Measurements from ENCODE around the gene MMP25.
"Not testable (repeated sequence)": the region's sequence is repeated elsewhere in the genome, so short reads cannot be mapped to it uniquely, and the experiment has no call there.

The MMP25 gene

DNA sequence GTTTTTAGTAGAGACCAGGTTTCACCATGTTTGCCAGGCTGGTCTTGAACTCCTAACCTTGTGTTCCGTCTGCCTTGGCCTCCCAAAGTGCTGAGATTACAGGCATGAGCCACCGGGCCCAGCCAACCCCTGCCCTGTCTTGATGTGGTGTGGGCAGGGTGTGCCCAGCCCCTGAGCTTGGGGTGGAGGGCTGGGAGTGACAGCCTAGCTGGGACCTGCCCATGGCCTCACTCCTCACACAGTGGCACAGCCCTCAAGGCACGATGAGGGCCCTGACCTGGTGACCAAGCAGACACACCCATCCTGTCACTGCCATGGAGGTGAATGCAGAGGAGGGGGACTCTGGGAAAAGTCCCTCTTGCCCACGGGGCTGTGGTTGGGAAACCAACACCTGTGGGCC lies 22.1 kb downstream of the MMP25 start:
- Histone ChIP-seq H3K36me3 (ENCODE audit: control insufficient read depth, insufficient read depth, low read length) (no peaks in the 10 kb centered on the region), H3K9me3 (ENCODE audit: control insufficient read depth, low read length) (no peaks in the 10 kb centered on the region), H3K4me1 (ENCODE audit: control insufficient read depth, insufficient read depth, low read length, poor library complexity, severe bottlenecking) (no peaks in the 10 kb centered on the region), H3K4me3 (ENCODE audit: extremely low read depth, insufficient read depth, low read length, poor library complexity, severe bottlenecking) (no peak overlapping the region), H3K27ac (ENCODE audit: low read depth, low read length, severe bottlenecking) (no peak overlapping the region)
- WGBS, 2 experiments (ENCODE audit: insufficient coverage in 2 of 2), result 83 to 100% methylated on average over 1 of the region's 4 CpGs

DNA sequence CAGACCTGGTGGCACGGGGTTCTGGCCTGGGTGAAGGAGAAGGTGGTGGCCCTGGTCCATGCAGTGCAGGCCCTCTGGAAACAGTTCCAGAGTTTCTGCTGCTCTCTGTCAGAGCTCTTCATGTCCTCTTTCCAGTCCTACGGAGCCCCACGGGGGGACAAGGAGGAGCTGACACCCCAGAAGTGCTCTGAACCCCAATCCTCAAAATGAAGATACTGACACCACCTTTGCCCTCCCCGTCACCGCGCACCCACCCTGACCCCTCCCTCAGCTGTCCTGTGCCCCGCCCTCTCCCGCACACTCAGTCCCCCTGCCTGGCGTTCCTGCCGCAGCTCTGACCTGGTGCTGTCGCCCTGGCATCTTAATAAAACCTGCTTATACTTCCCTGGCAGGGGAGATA lies 22.8 kb downstream of the MMP25 start:
- not testable (repeated sequence) for H3K4me3 ChIP-seq (ENCODE audit: extremely low read depth, insufficient read depth, low read length, poor library complexity, severe bottlenecking); H3K9me3 ChIP-seq (ENCODE audit: control insufficient read depth, low read length); H3K36me3 ChIP-seq (ENCODE audit: control insufficient read depth, insufficient read depth, low read length); H3K27ac ChIP-seq (ENCODE audit: low read depth, low read length, severe bottlenecking); H3K4me1 ChIP-seq (ENCODE audit: control insufficient read depth, insufficient read depth, low read length, poor library complexity, severe bottlenecking)
- WGBS, 2 experiments (ENCODE audit: insufficient coverage in 2 of 2), result 95 to 100% methylated on average over 8 to 9 of the region's 11 CpGs

DNA sequence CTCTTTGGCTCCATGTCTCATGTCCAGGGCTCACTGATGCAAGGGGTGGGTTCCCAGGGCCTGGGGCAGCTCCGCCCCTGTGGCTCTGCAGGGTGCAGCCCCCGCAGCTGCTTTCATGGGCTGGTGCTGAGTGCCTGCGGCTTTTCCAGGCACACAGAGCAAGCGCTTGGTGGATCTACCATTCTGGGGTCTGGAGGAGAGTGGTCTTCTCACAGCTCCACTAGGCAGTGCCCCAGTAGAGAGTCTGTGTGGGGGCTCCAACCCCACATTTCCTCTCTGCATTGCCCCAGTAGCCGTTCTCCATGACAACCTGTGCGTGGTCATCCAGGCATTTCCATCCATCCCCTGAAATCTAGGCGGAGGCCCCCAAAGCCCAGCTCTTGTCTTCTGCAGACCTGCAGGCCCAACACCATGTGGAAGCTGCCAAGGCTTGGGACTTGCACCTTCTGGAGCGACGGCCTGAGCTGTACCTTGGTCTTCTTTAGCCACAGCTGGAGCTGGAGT lies 24.3 kb downstream of the MMP25 start:
- Histone ChIP-seq H3K4me1 (ENCODE audit: control insufficient read depth, insufficient read depth, low read length, poor library complexity, severe bottlenecking) (no peaks in the 10 kb centered on the region), H3K27ac (ENCODE audit: low read depth, low read length, severe bottlenecking) (no peak overlapping the region), H3K36me3 (ENCODE audit: control insufficient read depth, insufficient read depth, low read length) (no peaks in the 10 kb centered on the region), H3K9me3 (ENCODE audit: control insufficient read depth, low read length) (no peaks in the 10 kb centered on the region), H3K4me3 (ENCODE audit: extremely low read depth, insufficient read depth, low read length, poor library complexity, severe bottlenecking) (no peak overlapping the region)
- 84 to 100% methylated on average over 5 to 8 of the region's 9 CpGs for WGBS, 2 experiments (ENCODE audit: insufficient coverage in 2 of 2)

DNA sequence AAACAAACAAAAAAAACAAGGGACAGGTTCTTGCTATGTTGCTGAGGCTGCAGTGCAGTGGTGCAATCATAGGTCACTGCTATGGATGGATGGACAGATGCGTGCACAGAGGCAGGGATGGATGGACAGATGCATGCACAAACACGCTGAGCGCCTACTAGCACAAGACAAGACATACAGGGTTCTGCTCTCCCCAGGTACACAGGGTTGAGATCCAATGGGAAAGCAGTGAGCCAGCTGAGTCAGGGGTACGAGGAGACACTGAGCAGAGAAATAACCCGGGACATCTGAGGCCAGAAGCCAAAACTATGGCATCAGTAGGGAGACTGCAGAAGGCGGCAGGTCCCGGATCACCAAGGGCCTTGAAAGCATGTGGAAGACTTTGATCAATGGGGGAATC lies 25.3 kb downstream of the MMP25 start:
- H3K4me3 ChIP-seq (ENCODE audit: extremely low read depth, insufficient read depth, low read length, poor library complexity, severe bottlenecking), result no peak overlapping the region
- H3K36me3 ChIP-seq (ENCODE audit: control insufficient read depth, insufficient read depth, low read length), result no peaks in the 10 kb centered on the region
- H3K4me1 ChIP-seq (ENCODE audit: control insufficient read depth, insufficient read depth, low read length, poor library complexity, severe bottlenecking), result no peaks in the 10 kb centered on the region
- WGBS, 2 experiments (ENCODE audit: insufficient coverage in 2 of 2), result 96 to 98% methylated on average over 7 of the region's 7 CpGs
- H3K9me3 ChIP-seq (ENCODE audit: control insufficient read depth, low read length), result no peaks in the 10 kb centered on the region
- H3K27ac ChIP-seq (ENCODE audit: low read depth, low read length, severe bottlenecking), result no peak overlapping the region

DNA sequence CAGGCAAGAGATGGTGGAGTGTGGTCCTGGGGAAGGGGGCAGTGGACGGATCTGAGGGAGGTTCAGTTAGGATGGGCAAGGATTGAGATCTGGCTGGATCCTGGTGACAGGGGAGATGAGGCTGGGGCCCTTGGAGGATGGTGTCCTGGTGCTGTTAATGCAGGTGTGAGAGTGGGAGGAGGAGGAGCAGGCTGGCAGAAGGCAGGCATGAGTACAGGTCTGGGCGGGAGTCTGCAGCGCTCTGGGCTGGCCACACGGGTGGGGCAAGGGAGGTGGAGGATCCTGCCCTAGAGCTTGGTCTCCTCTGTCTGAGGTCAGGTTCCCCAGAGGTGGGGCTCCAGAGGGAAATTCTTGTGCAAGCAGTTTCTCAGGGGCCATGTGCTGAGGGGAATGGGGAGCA lies 25.8 kb downstream of the MMP25 start:
- not testable (repeated sequence) for H3K27ac ChIP-seq (ENCODE audit: low read depth, low read length, severe bottlenecking); H3K36me3 ChIP-seq (ENCODE audit: control insufficient read depth, insufficient read depth, low read length); H3K4me1 ChIP-seq (ENCODE audit: control insufficient read depth, insufficient read depth, low read length, poor library complexity, severe bottlenecking); H3K9me3 ChIP-seq (ENCODE audit: control insufficient read depth, low read length); H3K4me3 ChIP-seq (ENCODE audit: extremely low read depth, insufficient read depth, low read length, poor library complexity, severe bottlenecking)
- WGBS, 2 experiments (ENCODE audit: insufficient coverage in 2 of 2), result 88% methylated on average over 3 of the region's 4 CpGs; no CpG with 5 or more reads in 1 of the 2 experiments

DNA sequence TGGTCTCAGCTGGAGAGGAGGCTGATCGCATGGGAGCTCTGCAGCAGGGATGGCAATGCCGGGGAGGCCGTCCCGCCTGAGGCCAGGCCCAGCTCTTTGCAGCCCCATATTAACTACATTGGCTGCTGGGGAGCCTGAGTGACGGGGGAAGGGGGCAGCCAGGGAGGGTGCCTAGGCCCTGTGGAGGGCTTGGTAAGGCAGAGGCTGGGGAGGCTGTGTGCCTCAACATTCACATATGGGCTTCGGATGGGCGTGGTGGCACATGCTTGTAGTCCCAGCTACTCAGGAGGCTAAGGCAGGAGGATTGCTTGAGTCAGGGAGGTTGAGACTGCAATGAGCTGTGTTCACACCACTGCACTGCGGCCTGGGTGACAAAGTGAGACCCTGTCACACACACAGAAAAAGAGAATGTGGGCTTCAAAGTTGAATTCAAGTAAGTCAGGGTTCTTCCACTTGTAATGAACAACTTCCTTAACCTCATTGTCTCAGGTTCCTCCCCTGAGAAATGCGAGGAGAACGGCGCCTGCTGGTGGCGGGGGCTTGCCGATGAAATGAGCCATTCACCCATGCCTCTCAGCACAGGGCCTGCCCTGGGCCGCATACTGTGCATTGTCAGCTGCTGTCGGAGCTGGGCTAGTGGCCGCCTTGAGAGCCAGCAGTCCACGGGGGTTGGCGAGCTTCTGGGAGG lies 26.4 kb downstream of the MMP25 start:
- 67 to 68% methylated on average over 1 to 3 of the region's 18 CpGs for WGBS, 2 experiments (ENCODE audit: insufficient coverage in 2 of 2)
- H3K36me3 ChIP-seq (ENCODE audit: control insufficient read depth, insufficient read depth, low read length); H3K27ac ChIP-seq (ENCODE audit: low read depth, low read length, severe bottlenecking); H3K9me3 ChIP-seq (ENCODE audit: control insufficient read depth, low read length); H3K4me1 ChIP-seq (ENCODE audit: control insufficient read depth, insufficient read depth, low read length, poor library complexity, severe bottlenecking); H3K4me3 ChIP-seq (ENCODE audit: extremely low read depth, insufficient read depth, low read length, poor library complexity, severe bottlenecking): not testable (repeated sequence)

DNA sequence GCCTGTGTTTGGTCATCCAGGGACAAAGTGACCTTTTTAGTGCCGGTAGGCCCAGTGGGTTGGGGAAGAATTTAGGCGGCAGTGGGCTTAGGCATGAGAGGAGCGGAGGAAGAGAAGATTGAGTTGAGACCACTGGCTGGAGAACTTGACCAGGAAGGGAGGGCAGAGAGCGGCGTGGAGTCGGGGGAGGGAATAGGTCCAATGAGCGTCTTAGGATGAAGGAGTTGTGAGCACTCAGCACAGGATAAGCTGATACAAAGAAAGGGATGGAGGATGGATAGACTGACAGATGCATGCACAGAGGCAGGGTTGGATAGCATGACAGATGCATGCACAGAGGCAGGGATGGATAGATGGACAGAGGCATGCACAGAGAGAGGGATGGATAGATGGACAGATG lies 27.1 kb downstream of the MMP25 start:
- Histone ChIP-seq H3K4me1 (ENCODE audit: control insufficient read depth, insufficient read depth, low read length, poor library complexity, severe bottlenecking) (no peaks in the 10 kb centered on the region), H3K9me3 (ENCODE audit: control insufficient read depth, low read length) (no peaks in the 10 kb centered on the region), H3K36me3 (ENCODE audit: control insufficient read depth, insufficient read depth, low read length) (no peaks in the 10 kb centered on the region), H3K4me3 (ENCODE audit: extremely low read depth, insufficient read depth, low read length, poor library complexity, severe bottlenecking) (no peak overlapping the region), H3K27ac (ENCODE audit: low read depth, low read length, severe bottlenecking) (no peak overlapping the region)
- 95 to 99% methylated on average over 6 to 7 of the region's 7 CpGs for WGBS, 2 experiments (ENCODE audit: insufficient coverage in 2 of 2)

DNA sequence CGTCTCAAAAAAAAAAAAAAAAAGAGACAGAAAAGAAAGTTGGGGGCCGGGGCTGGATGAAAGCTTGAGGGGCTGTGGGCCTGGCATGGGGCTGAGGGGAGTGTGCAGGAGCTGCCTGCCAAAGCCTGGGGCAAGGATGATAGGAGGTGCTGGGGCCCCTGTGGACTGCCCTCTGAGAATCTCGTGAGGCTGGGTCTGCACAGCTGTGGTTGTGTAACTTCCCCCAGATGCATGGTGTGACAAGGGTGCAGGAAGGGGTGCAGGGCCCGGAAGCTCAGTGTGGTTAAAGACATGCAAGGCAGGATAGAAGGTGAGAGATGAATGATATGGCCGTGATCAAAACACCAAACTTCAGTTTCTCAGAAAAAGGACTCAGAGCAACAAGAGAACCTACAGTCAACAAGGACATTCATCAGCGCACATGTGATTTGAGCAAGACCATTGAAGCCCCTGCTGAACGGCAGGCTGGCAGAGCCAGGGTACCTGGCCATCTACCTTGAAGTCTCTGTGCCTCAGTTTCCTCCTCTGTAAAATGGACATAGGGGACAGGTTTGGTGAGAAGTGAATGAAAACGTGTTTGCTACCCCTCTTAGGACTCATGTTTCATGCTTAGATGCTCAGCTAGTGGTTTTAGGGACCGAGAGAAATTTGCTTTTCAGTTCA lies 28.6 kb downstream of the MMP25 start:
- WGBS, 2 experiments (ENCODE audit: insufficient coverage in 2 of 2), result 77 to 78% methylated on average over 5 to 6 of the region's 9 CpGs
- H3K4me1 ChIP-seq (ENCODE audit: control insufficient read depth, insufficient read depth, low read length, poor library complexity, severe bottlenecking), result no peaks in the 10 kb centered on the region
- no peak overlapping the region for H3K27ac ChIP-seq (ENCODE audit: low read depth, low read length, severe bottlenecking)
- no peak overlapping the region for H3K4me3 ChIP-seq (ENCODE audit: extremely low read depth, insufficient read depth, low read length, poor library complexity, severe bottlenecking)
- H3K9me3 ChIP-seq (ENCODE audit: control insufficient read depth, low read length), result no peaks in the 10 kb centered on the region
- H3K36me3 ChIP-seq (ENCODE audit: control insufficient read depth, insufficient read depth, low read length), result no peaks in the 10 kb centered on the region

DNA sequence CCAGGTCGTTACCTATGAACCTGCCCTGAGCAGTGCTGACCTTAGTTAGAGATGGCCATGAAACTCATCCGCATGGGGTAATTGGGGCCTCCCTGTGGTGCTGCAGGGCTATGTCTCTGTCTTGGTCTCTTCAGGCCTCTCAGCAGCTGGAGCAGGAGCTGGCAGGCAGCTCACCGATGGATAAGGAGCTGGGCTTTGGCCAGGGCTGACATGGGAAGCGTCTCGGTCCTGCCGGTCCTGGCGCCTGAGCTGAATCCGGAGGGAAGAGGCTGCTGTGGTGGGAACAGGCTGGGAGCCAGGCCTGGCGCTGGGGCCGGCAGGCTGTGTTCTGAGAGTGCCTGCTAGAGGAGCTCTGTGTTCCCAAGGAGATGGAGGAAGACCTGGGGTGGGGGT lies 29.2 kb downstream of the MMP25 start:
- H3K36me3 ChIP-seq (ENCODE audit: control insufficient read depth, insufficient read depth, low read length), result no peaks in the 10 kb centered on the region
- H3K4me3 ChIP-seq (ENCODE audit: extremely low read depth, insufficient read depth, low read length, poor library complexity, severe bottlenecking), result no peak overlapping the region
- WGBS, 2 experiments (ENCODE audit: insufficient coverage in 2 of 2), result 63 to 72% methylated on average over 8 to 9 of the region's 10 CpGs
- no peaks in the 10 kb centered on the region for H3K9me3 ChIP-seq (ENCODE audit: control insufficient read depth, low read length)
- H3K4me1 ChIP-seq (ENCODE audit: control insufficient read depth, insufficient read depth, low read length, poor library complexity, severe bottlenecking), result no peaks in the 10 kb centered on the region
- H3K27ac ChIP-seq (ENCODE audit: low read depth, low read length, severe bottlenecking), result no peak overlapping the region

DNA sequence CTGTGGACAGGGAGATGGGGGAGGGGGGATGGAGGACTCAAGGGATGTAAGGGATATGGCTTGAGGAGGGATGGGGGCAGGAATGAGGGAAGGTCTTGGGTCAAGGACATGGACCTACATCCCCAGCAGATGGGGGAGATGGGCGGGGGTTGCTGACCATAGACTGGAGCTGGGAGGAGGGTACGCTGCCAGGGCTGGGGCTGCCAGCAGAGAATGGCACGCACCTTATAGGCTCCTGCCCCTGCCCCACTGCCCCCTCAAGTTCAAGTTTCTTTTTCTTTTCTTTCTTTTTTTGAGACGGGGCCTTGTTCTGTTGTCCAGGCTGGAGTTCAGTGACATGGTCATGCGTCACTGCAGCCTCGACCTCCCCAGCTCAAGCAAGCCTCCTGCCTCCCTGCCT lies 29.6 kb downstream of the MMP25 start:
- not testable (repeated sequence) for H3K4me1 ChIP-seq (ENCODE audit: control insufficient read depth, insufficient read depth, low read length, poor library complexity, severe bottlenecking)

DNA sequence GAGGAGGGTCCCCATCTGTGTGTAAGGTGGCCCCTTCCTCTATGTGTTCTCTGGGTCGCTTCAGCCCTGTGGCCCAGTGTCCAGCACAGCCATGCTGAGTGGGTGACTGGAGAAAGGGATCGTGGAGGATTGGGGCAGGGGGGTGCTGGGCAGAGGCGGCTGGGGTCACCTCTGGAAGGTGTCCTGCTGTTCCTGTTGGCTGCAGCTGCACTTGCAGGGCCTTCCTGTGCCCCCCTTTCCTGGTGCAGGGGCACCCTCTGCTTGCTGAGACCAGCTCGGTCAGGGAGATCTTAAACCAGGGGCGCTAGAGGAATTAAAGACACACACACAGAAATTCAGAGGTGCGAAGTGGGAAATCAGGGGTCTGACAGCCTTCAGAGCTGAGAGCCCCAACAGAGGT lies 30.2 kb downstream of the MMP25 start:
- Histone ChIP-seq H3K36me3 (ENCODE audit: control insufficient read depth, insufficient read depth, low read length) (no peaks in the 10 kb centered on the region), H3K9me3 (ENCODE audit: control insufficient read depth, low read length) (no peaks in the 10 kb centered on the region), H3K4me1 (ENCODE audit: control insufficient read depth, insufficient read depth, low read length, poor library complexity, severe bottlenecking) (no peaks in the 10 kb centered on the region), H3K4me3 (ENCODE audit: extremely low read depth, insufficient read depth, low read length, poor library complexity, severe bottlenecking) (no peak overlapping the region), H3K27ac (ENCODE audit: low read depth, low read length, severe bottlenecking) (no peak overlapping the region)
- WGBS, 2 experiments (ENCODE audit: insufficient coverage in 2 of 2), result 25 to 89% methylated on average over 2 to 3 of the region's 6 CpGs

More for the DNA sequence above, 29.6 kb downstream of the MMP25 start:
- H3K36me3 ChIP-seq (ENCODE audit: control insufficient read depth, insufficient read depth, low read length); H3K4me3 ChIP-seq (ENCODE audit: extremely low read depth, insufficient read depth, low read length, poor library complexity, severe bottlenecking); H3K9me3 ChIP-seq (ENCODE audit: control insufficient read depth, low read length); H3K27ac ChIP-seq (ENCODE audit: low read depth, low read length, severe bottlenecking): not testable (repeated sequence)
- WGBS, 2 experiments (ENCODE audit: insufficient coverage in 2 of 2), result 91 to 93% methylated on average over 6 of the region's 6 CpGs

Measured in mesodermal cell (in vitro differentiated cells).